Right atrium auricular region (tissue), 2 donors: Measurements from ENCODE around the gene C16orf89. TPM values are rescaled to one million over a fixed set of nuclear protein-coding genes. Genes with fewer than 3 reads are reported as not detected.
"Not testable (repeated sequence)": the region's sequence is repeated elsewhere in the genome, so short reads cannot be mapped to it uniquely, and the experiment has no call there.

ENCODE experiments used
- DNase-seq: peaks from one replicate; pipeline ENCODE4 v3.0.0-alpha.2; 2019; ENCODE audit warnings: low spot score
- H3K27ac ChIP-seq, 2 donors: fragments of 200-600 bp; sonication (generic); 1 replicate in 1 of 2; 2 replicates in 1 of 2; pipeline ENCODE4 v1.5.1; 2016 to 2019
- H3K27me3 ChIP-seq, 2 donors: fragments of 200-600 bp; sonication (generic); one replicate each; pipeline versions ENCODE4 v1.5.1 to v1.6.0; 2017 to 2019
- H3K36me3 ChIP-seq: fragments of 200-600 bp; sonication (generic); one replicate; pipeline ENCODE4 v1.5.1; 2016
- H3K4me1 ChIP-seq, 2 donors: fragments of 200-600 bp; sonication (generic); one replicate each; pipeline versions ENCODE4 v1.5.1 to v1.6.0; 2017 to 2019
- H3K4me3 ChIP-seq, 2 donors: fragments of 200-600 bp; sonication (generic); 1 replicate in 1 of 2; 2 replicates in 1 of 2; pipeline ENCODE4 v1.5.1; 2017 to 2019; ENCODE audit warnings: mild to moderate bottlenecking in 1 of 2, moderate library complexity in 1 of 2
- H3K9me3 ChIP-seq, 2 donors: fragments of 200-600 bp; sonication (generic); one replicate each; pipeline ENCODE4 v1.5.1; 2019
- total RNA-seq, 2 donors: library from RNA; depleted of rRNA; stranded (reverse); fragments of >200 nt; gene quantifications; one replicate each; pipeline ENCODE4 v1.1.0, GENCODE V29; 2016
- TF ChIP-seq, protein P1 (sequence below), 2 donors: fragments of 200-600 bp; sonication (generic); IDR thresholded peaks; one replicate each; pipeline ENCODE4 v1.5.1; 2019; ENCODE audit warnings: antibody characterized with exemption in 2 of 2

The C16orf89 gene
- total RNA-seq, 2 donors from 2014 or later, result 5.2 to 5.4 TPM

DNA sequence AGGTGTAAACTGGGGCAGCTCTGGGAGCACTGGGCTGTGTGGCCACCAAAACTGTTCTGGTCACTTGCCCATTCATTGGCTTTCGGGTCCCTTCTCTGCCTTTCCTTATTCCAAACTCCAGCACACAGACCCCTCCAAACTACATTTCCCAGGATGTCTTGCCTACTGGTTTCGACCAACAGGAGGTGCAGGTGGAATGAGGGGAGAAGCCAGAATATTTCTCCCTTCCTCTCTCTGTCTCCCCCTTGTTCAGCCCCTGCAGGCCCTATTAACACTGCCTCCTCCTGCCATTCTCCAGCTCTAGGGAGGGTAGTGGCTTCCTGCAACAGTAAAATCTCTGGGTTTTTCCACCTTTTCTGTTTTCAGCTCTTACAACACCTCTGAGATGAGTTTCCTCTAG, 18.8 kb downstream of the C16orf89 start:
- TF ChIP-seq, protein P1, sequence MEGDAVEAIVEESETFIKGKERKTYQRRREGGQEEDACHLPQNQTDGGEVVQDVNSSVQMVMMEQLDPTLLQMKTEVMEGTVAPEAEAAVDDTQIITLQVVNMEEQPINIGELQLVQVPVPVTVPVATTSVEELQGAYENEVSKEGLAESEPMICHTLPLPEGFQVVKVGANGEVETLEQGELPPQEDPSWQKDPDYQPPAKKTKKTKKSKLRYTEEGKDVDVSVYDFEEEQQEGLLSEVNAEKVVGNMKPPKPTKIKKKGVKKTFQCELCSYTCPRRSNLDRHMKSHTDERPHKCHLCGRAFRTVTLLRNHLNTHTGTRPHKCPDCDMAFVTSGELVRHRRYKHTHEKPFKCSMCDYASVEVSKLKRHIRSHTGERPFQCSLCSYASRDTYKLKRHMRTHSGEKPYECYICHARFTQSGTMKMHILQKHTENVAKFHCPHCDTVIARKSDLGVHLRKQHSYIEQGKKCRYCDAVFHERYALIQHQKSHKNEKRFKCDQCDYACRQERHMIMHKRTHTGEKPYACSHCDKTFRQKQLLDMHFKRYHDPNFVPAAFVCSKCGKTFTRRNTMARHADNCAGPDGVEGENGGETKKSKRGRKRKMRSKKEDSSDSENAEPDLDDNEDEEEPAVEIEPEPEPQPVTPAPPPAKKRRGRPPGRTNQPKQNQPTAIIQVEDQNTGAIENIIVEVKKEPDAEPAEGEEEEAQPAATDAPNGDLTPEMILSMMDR (IDR thresholded peaks at IDR 0.05), result no peak
- Histone ChIP-seq H3K9me3 (no peaks in the 10 kb centered on the region), H3K36me3 (no peaks in the 10 kb centered on the region), H3K4me1 (no peaks in the 10 kb centered on the region), H3K27me3 (no peaks in the 10 kb centered on the region), H3K4me3 (no peak overlapping the region), H3K27ac (no peak overlapping the region)
- DNase-seq, result no peak

DNA sequence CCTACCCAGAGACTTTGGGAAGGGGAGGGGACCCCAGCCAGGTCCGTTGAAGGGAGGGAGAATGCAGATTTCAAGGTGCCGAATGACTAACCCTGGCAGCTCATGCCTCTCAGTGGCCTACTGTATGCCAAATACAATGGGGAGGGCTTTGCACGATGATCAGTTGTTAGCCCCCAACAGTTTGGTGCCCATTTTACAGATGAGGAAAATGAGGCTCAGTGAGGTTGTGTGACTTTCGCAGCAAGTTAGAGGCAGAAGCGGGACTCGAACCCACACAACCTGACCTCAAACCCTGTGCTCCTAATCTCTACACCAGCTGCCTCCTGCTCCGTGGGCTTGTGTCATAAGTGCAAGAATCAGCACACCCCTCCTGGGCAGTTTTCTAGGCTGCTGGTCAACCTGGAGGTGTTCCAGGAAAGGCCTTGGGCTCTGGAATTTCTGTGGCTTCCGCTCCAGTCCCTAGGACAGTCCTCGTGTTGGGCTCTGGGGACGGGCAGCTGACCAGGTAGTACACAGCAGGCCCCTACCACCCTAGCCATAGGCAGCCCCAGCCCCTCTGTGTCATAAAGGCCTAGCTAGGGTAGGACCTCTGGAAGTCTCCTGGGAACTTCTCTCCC, 20.1 kb downstream of the C16orf89 start:
- Histone ChIP-seq H3K4me1 (no peaks in the 10 kb centered on the region), H3K27me3 (no peaks in the 10 kb centered on the region), H3K4me3 (no peak overlapping the region), H3K27ac (no peak overlapping the region), H3K9me3 (no peaks in the 10 kb centered on the region), H3K36me3 (no peaks in the 10 kb centered on the region)
- no peak for DNase-seq
- TF ChIP-seq, protein P1 (IDR thresholded peaks at IDR 0.05), result no peak

DNA sequence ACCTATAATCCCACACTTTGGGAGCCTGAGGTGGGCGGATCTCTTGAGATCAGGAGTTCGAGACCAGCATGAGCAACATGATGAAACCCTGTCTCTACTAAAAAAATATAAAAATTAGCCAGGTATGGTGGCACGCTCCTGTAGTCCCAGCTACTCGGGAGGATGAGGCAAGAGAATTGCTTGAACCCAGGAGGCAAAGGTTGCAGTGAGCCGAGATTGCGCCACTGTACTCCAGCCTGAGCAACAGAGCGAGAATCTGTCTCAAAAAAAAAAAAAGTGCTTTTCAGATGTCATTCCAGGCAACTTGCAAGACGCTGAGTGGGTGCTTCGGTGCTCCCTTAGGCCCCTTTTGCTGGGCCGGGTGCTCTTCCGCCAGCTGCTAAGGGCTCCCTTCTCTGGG, 21.2 kb downstream of the C16orf89 start:
- not testable (repeated sequence) for H3K4me3 ChIP-seq, DNase-seq, H3K9me3 ChIP-seq, H3K27ac ChIP-seq, H3K4me1 ChIP-seq, H3K27me3 ChIP-seq, H3K36me3 ChIP-seq

DNA sequence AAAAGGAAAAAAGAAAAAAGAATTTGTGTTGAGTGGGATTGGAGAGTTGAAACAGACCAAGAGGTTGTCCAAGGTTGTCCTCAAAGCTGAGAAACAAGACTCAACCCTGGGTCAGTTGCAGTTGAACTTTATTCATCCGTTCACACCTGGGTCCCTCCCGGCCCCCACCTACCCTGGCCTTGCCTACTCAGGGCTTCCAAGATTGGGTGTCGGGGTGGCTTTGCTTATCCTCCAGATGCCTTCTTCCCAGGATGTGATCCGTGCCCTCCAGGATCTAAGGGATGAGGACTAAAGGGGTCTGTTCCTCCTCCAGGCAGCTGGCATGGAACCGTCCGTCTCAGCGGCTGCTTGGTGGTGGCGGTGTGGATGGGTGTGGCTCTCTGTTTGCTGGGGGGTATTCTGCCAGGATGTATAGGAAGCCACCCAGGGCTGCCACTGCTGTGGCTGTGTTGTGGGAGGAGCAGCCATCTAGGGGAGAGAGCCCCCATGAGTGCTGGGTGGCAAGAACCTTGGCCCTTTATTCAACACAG, 21.7 kb downstream of the C16orf89 start:
- TF ChIP-seq, protein P1 (IDR thresholded peaks at IDR 0.05), result no peak
- Histone ChIP-seq H3K4me3 (no peak overlapping the region), H3K9me3 (no peaks in the 10 kb centered on the region), H3K4me1 (no peaks in the 10 kb centered on the region), H3K27ac (no peak overlapping the region), H3K36me3 (no peaks in the 10 kb centered on the region), H3K27me3 (no peaks in the 10 kb centered on the region)
- no peak for DNase-seq

DNA sequence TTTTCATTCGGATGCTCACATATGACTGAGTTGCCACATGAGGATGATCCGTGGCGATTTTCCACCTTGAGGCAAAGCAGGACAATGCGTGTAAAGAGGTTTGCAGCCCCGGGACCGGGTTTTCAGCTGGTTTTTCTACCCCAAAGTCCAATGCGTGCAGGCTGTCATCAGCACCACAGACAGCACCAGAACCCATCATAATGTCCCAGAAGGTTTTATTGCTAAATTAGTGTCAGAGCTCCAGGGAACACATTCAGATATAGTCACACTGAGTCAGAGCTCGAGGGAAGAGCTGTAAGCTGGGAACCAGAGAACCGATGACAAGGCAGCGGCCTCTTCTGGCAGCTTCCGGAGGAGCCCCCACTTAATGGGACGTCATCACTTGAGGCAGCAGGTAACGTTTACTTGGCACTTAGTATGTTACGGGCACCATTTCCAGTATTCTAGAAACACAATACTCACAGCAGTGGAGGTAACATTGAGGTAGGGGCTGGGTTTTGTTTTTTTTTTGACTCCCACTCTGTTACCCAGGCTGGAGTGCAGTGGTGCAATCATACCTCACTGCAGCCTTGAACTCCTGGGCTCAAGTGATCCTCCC, 23.1 kb downstream of the C16orf89 start:
- no peak for DNase-seq
- Histone ChIP-seq H3K36me3 (no peaks in the 10 kb centered on the region), H3K27ac (no peak overlapping the region), H3K4me3 (no peak overlapping the region), H3K9me3 (no peaks in the 10 kb centered on the region), H3K4me1 (no peaks in the 10 kb centered on the region), H3K27me3 (no peaks in the 10 kb centered on the region)
- TF ChIP-seq, protein P1 (IDR thresholded peaks at IDR 0.05), result no peak

DNA sequence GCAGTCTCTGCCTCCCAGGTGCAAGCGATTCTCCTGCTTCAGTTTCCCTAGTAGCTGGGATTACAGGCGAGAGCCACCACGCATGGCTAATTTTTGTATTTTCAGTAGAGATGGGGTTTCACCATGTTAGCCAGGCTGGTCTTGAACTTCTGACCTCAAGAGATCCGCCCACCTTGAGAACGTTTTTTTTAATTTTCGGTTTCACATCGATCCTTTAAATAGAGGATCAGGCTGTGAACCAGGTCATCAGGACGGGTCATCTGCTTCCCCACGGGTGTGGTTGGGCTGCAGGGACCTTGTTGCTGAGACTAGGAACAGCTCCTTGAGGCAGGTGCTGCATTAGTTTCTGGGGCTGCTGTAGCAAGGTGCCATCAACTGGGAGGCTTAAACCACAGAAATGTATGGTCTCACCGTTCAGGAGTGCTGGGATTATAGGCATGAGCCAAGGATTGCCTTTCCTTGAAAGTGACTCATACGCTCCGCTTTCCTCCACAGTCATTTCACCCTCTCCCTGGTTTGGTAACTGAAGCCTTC, 24.1 kb downstream of the C16orf89 start:
- H3K27ac ChIP-seq, result no peak overlapping the region
- H3K4me3 ChIP-seq, result no peak overlapping the region
- no peaks in the 10 kb centered on the region for H3K27me3 ChIP-seq
- no peak for DNase-seq
- H3K4me1 ChIP-seq, result peaks cover 0 to 3% of the 10 kb centered on the region in 2 donors
- TF ChIP-seq, protein P1 (IDR thresholded peaks at IDR 0.05), result no peak
- no peaks in the 10 kb centered on the region for H3K36me3 ChIP-seq
- H3K9me3 ChIP-seq, result no peaks in the 10 kb centered on the region
